Right kidney (tissue), 1 donor: ENCODE data around the gene HPF1.
"Not testable (repeated sequence)": the region's sequence is repeated elsewhere in the genome, so short reads cannot be mapped to it uniquely, and the experiment has no call there.

Source experiments
- DNase-seq: peaks from one replicate; pipeline ENCODE4 v3.0.0-alpha.2; 2016

HPF1 gene

GRCh38 chr4:169745291-169745690 lies 12.5 kb downstream of the HPF1 start:
- no peak for DNase-seq

GRCh38 chr4:169744601-169745000 lies 13.1 kb downstream of the HPF1 start:
- no peak for DNase-seq

- DNase-seq: no peak
Observed at GRCh38 chr4:169741569-169741968, 16.2 kb downstream of the HPF1 start.

GRCh38 chr4:169738604-169739003 lies 19.1 kb downstream of the HPF1 start:
- DNase-seq: not testable (repeated sequence)

- no peak for DNase-seq
Observed at GRCh38 chr4:169730564-169730963, 27.2 kb downstream of the HPF1 start.

GRCh38 chr4:169727616-169728015 lies 30.1 kb downstream of the HPF1 start:
- no peak for DNase-seq

- no peak for DNase-seq
Observed at GRCh38 chr4:169724260-169724659, 33.5 kb downstream of the HPF1 start.

GRCh38 chr4:169723207-169723965 lies 34.4 kb downstream of the HPF1 start:
- DNase-seq: no peak

- no peak for DNase-seq
Observed at GRCh38 chr4:169720529-169720928, 37.2 kb downstream of the HPF1 start.

GRCh38 chr4:169716677-169717076 lies 41.1 kb downstream of the HPF1 start:
- DNase-seq: no peak

- no peak for DNase-seq
Observed at GRCh38 chr4:169715826-169716225, 41.9 kb downstream of the HPF1 start.

- no peak for DNase-seq
Observed at GRCh38 chr4:169707958-169708643, 49.6 kb downstream of the HPF1 start.

- DNase-seq: no peak
Observed at GRCh38 chr4:169698331-169698730, 59.4 kb downstream of the HPF1 start.

- no peak for DNase-seq
Observed at GRCh38 chr4:169690787-169691186, 67.0 kb downstream of the HPF1 start.

GRCh38 chr4:169689681-169690080 lies 68.1 kb downstream of the HPF1 start:
- DNase-seq: no peak

GRCh38 chr4:169682372-169683047 lies 75.2 kb downstream of the HPF1 start:
- DNase-seq: no peak
